CD4-positive, alpha-beta T cell treated with Interleukin-15 for 1 hour (primary cell): Measurements from ENCODE around the gene MEGF11.

ENCODE experiments used
- DNase-seq: peaks from one replicate; pipeline ENCODE4 v3.0.0-alpha.2; 2020

MEGF11 gene

DNA sequence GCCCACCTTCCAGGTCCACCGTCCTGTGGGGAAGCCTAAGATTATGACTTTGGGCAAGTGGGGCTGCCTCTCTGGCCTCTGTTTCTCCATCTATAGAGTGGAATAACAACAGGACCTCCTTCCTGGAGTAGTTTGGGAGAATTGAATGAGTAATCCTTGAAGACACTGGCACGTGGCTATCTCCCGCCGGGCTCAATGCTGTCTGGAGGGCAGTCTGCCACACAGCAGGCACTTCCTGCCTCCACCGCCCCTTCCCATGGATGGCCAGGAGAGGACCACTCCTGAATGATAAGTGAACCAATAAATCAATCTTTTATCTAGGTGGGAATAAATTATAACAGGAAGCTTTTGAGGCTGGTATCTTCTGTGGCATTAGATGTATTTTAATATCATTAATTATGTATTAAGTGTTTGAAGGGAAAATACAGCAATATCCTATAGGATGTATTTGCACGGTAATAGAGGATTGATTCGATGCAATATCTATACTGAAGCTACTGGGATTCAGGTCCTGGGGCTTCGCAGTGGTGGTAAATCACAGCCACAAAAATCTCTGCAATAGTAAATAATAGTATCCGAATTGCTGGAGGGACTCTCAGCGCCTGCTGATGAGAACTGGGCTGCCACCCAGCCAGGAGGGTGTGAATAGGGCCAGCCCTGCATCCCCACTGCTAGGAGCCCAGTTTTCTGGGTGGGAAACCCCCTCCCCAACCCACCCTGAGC, 15.9 kb downstream of the MEGF11 start:
- DNase-seq: no peak

DNA sequence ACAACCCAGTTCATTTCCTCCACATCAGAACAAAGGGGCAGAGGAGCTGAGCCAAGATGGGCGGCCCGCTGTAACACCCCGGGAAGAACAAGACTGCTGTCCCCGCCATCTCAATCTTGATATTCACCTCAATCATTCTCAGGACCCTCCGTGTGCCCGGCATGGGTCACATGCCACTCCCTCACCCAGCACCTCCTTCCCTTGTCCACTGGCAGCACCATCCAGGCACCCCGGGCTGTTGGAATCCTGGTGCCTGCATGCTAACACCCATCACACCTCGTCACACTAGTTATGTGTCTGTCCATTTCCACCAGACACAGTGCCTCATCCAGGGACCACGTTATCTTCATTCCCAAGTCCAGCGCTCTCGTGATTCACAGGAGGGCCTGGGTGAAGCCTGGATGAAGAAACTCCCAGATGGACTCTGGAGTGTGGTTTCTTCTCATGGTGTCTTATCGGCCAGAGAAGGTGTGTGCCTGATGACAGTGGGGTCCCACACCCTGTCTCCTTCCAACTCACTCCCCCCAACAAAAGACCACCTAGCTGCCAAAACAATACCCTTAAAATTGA, 16.7 kb downstream of the MEGF11 start:
- DNase-seq: no peak

DNA sequence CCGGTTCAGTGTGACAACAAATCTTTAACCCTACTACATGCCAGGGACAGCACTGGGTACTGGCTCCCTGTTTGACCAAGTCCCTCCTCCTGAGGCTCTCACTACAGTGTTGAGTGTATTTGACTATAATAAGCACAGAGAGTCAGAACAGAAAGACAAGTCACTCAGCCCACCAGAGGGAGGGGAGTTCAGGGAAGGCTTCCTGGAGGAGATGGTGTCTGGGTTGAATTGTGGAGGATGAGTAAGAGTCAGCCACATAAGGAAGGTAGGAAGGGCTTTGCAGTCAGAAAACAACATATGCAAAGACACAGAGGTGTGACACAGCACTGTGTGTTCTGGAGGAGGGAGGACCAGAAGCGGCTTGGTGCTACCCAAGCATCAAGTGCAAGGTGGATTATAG, 17.7 kb downstream of the MEGF11 start:
- DNase-seq: no peak

DNA sequence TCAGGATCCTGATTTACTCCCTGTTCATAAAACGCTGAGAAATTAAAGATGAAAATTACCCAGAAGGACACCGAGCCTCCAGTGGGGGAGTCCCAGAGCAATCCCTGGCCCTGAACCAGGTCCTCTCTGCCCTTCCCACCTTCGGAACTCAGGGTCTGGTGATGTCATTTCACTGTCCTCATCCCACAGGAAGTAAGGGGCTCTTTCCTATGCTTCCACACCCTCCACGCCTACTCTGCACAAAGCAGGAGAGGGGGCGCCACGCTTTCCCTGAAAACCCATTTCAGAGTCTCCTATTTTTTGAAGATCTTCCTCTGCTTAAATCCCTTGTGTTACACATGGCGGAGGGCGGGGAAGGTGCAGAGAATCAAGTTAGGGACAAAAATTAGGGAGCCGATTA, 18.8 kb downstream of the MEGF11 start:
- no peak for DNase-seq

DNA sequence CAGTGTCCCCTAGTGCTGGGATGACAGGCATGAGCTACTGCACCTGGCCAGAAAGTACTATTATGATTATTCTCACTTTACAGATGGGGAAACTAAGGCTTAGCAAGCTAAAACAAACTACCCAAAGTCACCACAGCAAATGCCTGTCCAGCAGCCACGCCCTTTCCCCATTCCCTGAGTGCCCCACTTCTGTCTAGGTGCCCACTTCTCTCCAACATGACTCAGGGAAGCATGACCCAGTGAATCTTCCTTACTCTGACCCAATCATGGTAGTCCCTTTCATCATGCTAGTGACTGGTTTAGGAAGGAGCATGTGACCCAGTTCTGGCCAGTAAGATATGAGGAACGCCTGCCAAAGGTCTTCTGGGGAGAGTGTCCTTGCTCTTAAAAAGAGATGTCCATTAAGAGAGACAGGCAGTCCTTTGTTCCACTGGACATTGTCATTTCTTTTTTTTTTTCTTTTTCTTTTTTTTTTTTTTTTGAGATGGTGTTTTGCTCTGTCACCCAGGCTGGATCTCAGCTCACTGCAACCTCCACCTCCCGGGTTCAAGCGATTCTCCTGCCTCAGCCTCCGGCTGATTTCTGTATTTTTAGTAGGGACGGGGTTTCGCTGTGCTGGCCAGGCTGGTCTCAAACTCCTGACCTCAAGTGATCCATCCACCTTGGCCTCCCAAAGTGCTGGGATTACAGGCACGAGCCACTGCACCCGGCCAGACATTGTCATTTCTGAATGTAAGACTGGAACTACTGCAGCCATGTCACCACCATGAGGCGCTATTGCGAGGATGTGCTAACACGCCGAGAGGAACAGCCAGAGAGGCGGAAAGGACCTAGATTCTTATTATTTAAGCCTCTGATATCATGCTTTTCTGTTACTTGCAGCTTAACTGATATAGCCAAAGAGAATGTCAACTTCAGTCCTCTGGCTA, 19.8 kb downstream of the MEGF11 start:
- no peak for DNase-seq

DNA sequence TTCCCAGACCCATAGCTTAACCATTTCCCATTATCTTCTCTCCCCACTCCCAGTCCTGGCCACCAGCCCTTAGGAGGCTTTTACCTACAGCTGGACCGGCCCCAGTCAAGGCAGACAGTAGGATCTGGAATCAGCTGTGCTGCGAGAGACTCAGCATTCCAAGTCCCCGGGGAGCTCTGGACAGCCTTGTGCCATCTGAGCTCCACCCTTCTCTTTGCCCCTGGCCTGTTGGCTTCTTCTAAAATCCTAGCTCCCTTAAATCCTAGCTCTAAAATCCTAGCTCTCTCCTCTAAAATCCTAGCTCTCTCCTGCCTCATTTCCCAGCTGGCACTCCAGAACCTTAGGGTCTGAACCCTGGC, 21.3 kb downstream of the MEGF11 start:
- DNase-seq: no peak

DNA sequence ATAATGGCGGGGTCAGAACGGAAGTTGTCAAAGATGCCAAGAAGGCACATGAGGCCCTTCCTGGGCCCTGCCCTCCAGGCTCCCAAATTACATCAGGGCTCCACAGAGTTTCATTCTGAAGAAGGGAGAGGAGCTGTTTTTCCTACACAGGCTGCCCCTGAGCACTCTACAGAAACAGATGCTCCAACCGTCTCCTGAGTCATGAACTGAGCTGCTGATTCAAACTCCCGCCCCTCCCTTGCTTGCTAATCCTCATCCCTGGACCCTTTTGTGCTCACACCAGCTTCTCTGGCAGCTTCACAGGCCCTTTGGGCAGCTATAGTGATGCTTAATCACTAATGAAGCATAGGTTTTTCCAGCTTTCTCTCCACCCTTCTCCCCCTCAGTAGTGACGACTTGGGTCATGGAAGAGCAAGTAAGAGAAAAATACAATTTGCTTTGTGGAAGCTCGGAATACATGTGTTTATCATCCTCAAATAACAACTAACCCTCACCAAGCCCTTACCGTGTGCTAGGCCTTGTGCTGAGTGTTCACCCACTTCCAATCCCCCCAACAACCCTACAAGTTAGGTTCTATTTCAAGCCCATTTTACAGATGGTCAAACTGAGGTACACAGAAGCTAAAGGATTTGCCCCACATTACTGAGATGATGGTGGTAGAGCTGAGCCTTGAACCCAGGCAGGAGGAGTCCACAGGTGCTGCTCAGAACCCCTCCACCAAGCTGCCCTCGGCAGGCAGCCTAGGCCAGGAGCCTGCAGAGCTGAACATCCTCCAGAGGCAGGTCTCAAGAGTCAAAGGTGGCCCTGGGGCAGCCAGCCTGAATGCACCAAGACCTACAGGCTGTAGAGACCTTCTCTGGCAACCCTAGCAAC, 21.9 kb downstream of the MEGF11 start:
- no peak for DNase-seq

DNA sequence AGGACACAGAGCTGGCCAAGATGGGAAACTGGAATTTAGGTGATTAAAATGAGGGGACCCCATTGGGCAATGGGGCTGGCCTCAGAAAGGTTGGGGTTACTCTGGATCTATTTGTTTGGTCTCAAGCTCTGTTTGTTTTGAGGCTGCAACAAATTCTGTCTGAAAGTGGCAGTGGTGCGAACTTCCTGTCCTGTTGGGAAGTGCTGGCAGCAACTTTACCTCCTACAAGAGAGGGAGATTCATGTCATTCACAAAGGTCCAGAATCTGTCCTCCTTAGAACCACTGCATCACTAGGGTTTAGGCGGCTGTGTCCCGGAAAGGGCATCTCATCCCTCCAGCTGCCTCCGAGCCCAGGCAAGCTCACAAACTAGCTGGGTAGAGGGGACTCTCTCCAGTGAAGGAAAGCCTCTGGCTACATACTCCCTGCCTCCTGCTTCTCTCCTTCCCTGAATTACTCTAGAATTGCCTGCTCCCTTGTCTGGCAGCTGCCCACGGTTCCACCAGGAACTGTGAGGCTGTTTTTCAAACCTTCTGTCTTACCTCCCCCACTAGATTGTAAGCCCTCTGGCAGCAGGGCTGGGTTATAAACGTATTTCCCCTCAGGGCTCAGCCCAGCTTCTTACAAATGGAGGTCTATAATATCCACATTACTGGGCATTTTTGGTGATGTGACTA, 23.6 kb downstream of the MEGF11 start:
- DNase-seq: no peak

DNA sequence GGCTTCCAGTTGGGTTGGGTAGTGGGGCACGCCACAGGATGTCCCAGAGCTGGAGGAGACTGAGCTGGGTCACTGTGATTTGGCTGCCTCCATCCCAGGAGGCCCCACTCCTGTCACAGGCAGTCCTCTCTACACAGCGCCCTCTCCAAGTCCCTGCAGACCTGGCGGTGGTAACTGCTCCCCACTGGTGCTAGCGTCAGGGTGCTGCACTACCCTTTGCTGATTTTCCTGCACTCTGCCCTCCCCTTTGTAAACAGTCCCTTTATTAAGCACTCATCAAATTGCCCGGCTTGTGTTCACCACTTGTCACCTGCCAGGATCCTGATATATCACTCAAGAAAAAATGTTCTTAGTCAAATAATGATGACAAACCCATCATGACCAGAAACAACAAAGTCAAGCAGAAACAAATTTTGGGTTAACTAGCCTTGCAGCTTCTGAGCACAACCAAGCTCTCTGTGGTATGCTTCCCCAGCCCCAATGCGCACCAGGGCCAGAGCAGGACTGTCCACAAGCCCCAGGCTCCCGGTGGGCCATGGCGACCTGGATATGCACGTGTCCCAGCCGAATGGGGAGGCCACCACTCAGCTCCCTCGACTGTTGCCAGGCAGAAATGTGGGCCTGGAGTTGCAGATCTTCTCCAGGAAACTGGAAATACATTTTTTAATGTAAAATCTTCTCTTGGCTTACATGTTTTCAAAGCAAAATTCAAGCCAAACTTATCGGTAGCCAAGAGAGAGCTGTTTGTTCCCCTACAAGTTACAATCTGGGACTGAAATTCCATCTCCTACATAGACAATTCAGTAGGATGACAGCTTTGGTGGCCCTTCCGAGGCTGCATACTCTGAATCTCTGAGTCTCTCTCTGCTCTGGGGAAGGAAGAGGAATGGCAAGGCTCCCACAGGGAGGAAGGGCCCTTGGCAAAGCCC, 24.5 kb downstream of the MEGF11 start:
- DNase-seq: no peak

DNA sequence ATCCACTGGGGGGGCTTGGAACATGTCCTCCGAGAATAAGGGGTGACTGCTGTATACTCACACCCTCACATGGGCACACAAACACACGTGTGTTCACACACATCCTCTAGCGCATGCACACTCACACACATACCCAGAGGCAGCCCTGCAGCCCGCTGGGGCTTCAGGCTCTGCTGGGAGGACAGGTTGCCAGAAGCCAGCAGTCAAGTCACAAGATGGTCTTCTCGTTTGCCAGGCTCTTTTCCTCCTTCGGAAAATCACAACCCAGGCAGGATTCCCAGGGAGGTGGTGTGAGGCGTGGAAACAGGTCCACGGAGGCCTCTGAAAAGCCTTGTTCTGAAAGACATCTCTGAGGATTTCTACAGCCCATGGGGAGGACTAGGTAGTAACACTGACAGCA, 26.8 kb downstream of the MEGF11 start:
- DNase-seq: no peak

DNA sequence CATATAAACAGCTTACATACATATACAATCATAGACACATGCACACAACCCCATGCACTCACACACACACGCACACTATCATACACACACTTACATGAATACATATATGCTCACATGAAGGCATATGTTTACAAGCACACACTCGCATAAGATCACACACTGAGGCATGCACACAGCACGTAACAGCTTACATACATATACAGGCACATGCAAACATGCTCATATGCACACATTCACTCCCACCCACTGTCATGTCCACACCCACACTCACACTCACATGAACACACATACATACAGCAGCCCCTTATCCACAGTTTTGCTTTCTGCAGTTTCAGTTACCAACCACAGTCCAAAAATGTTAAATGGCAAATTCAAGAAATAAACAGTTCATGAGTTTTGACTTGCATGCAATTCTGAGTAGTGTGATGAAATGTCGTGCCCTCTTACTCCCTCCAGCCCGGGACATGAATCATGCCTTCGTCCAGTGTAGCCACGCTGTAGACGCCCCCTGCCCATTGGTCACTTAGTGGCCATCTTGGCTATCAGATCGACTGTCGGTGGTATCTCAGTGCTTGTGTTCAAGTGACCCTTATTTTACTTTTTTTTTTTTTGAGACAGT, 27.8 kb downstream of the MEGF11 start:
- no peak for DNase-seq

DNA sequence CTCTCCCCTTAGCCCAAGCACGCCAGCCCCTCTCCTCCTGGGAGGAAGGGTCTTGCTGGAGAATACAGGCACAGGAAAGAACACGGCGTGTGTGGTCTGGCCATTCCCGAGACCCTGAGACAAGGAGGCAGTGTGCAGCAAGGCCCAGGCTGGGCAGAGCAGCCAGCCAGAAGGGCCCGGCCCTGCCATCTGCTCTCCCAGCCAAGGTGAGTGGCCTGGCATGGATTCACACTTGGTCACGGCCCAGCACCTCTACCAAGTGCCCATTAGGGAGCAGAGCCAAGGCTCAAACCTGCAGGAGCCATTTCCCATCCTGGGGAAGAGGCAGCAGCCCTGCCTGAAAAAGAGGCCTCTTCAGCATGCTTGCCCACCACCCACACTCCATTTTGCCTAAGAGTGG, 28.6 kb downstream of the MEGF11 start:
- DNase-seq: no peak

DNA sequence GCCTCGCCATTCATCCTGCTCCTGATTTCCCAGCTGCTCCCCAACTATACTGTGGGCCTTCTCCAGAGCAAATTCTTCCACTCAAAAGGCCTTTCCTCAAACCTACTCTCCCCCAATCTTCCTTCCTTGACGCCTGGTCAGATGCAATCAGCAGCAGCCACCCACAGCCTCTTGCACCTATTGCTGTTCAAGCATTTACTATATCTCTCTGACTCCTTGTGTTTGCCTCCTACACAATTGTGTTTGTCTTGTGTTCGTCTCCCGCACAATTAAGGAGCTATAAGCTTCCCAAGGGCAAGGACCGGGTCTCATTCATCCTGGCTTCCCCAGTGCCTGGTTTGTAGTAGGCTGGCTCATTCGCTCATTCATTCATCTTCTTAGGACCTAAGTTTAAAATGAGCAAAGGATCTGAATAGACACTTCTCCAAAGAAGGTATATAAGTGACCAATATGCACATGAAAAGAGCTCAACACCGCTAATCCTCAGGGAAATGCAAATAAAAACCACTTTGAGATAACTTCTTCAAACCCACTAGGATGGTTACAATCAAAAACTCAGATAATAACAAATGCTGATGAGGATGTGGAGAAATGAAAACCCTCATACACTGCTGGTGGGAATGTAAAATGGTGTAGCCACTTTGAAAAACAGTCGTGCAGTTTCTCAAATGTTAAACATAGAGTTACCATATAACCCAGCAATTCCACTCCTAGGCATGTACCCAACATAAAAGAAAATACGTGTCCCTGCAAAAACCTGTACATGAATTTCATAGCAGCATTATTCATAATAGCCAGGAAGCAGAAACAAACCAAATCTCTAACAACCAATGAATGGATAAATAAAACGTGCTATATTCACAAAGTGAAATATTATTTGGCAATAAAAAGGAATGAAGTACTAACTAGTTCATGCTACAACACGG, 31.0 kb downstream of the MEGF11 start:
- DNase-seq: no peak

DNA sequence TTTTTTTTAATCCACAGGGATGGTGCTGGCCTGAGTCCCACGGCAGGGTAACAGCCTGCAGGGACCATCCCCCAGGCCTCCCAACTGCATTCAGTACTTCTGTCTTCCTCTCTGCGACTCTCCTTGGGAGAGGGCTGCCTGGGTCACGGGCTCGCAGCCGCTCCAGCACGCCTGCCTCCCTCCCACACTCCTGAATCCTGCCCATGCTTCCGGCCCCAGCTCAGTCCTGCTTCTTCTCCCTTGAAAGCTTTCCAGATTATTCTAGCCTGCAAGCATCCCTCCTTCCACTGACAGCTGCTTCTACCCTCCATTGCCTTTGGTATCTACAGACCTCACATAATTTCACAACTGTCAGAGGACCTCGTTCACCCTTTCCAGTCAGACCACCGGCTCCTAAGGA, 32.4 kb downstream of the MEGF11 start:
- no peak for DNase-seq

DNA sequence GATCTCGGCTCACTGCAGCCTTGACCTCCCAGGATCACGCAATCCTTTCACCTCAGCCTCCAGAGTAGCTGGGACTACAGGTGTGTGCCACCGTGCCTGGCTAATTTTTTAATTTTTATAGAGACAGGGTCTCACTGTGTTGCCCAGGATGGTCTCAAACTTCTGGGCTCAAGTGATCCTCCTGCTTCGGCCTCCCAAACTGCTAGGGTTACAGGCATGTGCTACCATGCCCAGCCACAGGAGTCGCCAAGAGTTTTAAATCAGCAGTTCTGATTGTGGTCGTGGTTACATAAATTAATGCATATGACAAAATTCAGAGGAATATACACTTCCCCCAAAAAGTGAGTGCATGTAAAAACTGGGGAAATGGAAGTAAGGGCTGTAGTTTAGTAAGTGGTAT, 32.9 kb downstream of the MEGF11 start:
- no peak for DNase-seq

DNA sequence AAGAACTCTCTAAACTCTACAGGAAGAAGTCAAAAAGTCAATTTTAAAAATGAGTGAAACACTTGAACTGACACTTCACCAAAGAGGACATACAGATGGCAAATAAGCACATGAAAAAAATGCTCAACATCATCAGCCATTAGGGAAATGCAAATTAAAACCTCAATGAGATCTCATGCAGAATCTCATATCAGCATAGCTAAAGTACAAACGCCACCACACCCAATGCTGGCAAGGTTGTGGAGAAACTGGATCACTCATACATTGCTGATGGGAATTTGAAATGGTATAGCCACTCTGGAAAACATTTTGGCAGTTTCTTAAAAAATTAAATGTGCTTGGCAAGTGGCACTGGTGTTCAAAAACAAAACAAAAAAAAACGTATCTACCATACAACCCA, 34.2 kb downstream of the MEGF11 start:
- DNase-seq: no peak

DNA sequence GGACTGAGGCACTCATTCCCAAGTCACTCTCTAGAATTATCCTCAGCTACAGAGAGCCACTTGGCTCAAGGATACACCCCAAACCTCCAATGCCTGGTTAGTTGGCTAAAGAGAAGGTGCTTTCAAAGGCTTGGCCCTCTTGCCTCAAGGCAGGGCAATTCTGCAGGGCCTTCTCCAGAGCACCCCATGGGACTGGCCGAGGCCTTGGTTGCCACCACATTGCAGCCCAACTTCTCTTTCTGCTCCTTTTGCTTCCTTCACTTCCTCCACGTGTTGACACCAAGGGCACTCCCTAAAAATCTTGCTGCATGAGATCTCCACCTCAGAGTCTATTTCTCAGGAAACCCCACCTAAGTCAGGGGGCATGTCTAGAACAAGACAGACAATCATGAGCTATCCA, 36.7 kb downstream of the MEGF11 start:
- no peak for DNase-seq

DNA sequence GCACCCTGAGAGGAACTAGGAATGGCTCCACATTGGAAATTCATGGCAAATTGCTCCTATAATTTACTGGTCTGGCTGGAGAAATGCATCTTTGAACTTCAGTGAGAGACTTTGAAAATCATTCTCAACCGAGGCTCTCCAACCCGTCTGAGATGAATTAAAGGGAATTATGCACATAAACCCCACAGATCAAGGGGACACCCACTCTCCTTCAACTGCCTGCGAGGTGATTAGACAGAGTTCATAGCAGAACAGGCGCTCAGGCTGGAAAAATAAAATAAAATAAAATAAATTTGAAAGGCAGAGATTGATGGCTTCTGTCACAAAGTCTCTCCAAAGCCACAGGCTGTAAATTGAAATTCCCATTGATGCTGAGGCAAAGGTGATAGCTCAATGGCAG, 37.7 kb downstream of the MEGF11 start:
- no peak for DNase-seq

DNA sequence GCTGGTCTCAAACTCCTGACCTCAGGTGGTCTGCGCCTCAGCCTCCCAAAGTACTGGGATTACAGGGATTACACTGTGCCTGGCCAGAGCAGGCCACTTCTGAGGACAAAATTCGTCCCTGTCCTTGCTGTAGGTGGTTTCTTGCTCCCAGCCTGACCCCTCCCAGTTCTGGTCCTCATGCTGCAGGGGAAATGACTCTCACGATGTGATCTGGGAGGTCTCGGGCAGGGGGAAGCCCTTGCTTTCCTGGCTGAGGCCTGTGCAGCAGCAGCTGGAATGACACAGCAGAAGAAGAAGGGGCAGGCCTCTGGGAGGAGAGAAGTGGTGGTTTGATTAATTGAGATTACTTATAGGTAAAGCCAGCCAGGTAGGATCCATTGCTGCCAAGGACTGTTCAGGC, 39.3 kb downstream of the MEGF11 start:
- DNase-seq: no peak

DNA sequence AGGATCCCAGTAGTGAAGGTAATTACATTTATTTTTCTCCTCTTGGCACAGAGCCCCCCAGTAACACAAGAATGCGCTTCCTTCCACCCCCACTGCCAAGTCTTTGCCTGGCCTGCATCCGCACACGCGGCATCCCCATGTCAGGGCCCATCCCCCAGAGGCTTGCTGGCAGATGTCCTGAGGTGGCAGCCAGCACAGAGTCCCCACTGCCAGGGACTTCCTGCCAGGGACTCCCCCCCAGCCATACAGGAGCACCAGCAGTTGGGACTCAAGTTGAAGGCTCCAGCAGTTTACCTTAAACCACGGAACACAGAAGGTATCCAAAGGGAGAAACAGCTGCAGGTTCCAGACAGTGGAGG, 41.0 kb downstream of the MEGF11 start:
- DNase-seq: no peak
